Measurements from ENCODE around the gene CCDC85A. TPM values are rescaled to one million over a fixed set of nuclear protein-coding genes. Genes with fewer than 3 reads are reported as not detected.

Gene CCDC85A
- total and polyA plus RNA-seq, 2 experiments from 2014 or later = 0.21 to 0.24 TPM

- no peak overlapping the region for H2AFZ ChIP-seq
- Mint-ChIP-seq H3K4me3 (no peak overlapping the region), H3K4me1 (peaks cover 4% of the 10 kb centered on the region; the same call in 2 of the 3 replicates), H3K36me3 (ENCODE audit: low read depth) (no peaks in the 10 kb centered on the region), H3K9me3 (no peaks in the 10 kb centered on the region), H3K27ac (no peak overlapping the region), H3K27me3 (ENCODE audit: insufficient read depth, low read depth, poor library complexity) (no peaks in the 10 kb centered on the region)
- no peaks in the 10 kb centered on the region for H3K79me2 ChIP-seq (replicated peaks; ENCODE audit: insufficient read depth)
- H3F3A ChIP-seq (replicated peaks; ENCODE audit: low read depth) = no peaks in the 10 kb centered on the region
- no peaks in the 10 kb centered on the region for H3K27me3 ChIP-seq (ENCODE audit: insufficient read depth)
- H3K9me2 ChIP-seq (ENCODE audit: insufficient read depth) = no peaks in the 10 kb centered on the region; the same call in 1 of the 2 replicates
- H3K27ac ChIP-seq (ENCODE audit: low read depth) = no peak overlapping the region
- TF ChIP-seq NANOG (IDR thresholded peaks at IDR 0.05; ENCODE audit: borderline replicate concordance) (no peak), STAT1 (IDR thresholded peaks at IDR 0.05; ENCODE audit: unreplicated experiment) (no peak), ZNF462 (CRISPR knock-in tag; IDR thresholded peaks at IDR 0.05) (no peak)
- H4K20me1 ChIP-seq (replicated peaks; ENCODE audit: insufficient read depth) = no peaks in the 10 kb centered on the region
- DNase-seq (ENCODE audit: low spot score) (no peak), ATAC-seq (no peak)
- H3K36me3 ChIP-seq (ENCODE audit: insufficient read depth) = no peaks in the 10 kb centered on the region
- no peaks in the 10 kb centered on the region for H3K4me1 ChIP-seq (ENCODE audit: insufficient read depth)
- no peak overlapping the region for H3K4me2 ChIP-seq
- no peak overlapping the region for H3K4me3 ChIP-seq
Observed at GRCh38 chr2:56390644-56391043, 206.9 kb downstream of the CCDC85A start.

GRCh38 chr2:56410140-56410539 lies 226.3 kb downstream of the CCDC85A start:
- H3K27ac ChIP-seq (ENCODE audit: low read depth) = no peak overlapping the region
- Mint-ChIP-seq H3K9me3 (no peaks in the 10 kb centered on the region), H3K4me3 (no peak overlapping the region), H3K4me1 (no peaks in the 10 kb centered on the region), H3K36me3 (ENCODE audit: low read depth) (no peaks in the 10 kb centered on the region), H3K27me3 (ENCODE audit: insufficient read depth, low read depth, poor library complexity) (peaks cover 3% of the 10 kb centered on the region), H3K27ac (no peak overlapping the region)
- H3K4me1 ChIP-seq (ENCODE audit: insufficient read depth) = no peaks in the 10 kb centered on the region
- no peaks in the 10 kb centered on the region for H3K36me3 ChIP-seq (ENCODE audit: insufficient read depth)
- H3K79me2 ChIP-seq (replicated peaks; ENCODE audit: insufficient read depth) = no peaks in the 10 kb centered on the region
- H3K4me3 ChIP-seq = no peak overlapping the region
- no peak for ATAC-seq
- no peak for DNase-seq (ENCODE audit: low spot score)
- H3K9me2 ChIP-seq (ENCODE audit: insufficient read depth) = no peaks in the 10 kb centered on the region; the same call in 1 of the 2 replicates
- H3F3A ChIP-seq (replicated peaks; ENCODE audit: low read depth) = no peaks in the 10 kb centered on the region
- no peaks in the 10 kb centered on the region for H4K20me1 ChIP-seq (replicated peaks; ENCODE audit: insufficient read depth)
- H2AFZ ChIP-seq = no peak overlapping the region
- no peaks in the 10 kb centered on the region for H3K27me3 ChIP-seq (ENCODE audit: insufficient read depth)
- TF ChIP-seq EZH2phosphoT487 (IDR thresholded peaks at IDR 0.05; ENCODE audit: unreplicated experiment) (no peak), ETS1 (IDR thresholded peaks at IDR 0.05) (no peak)
- H3K4me2 ChIP-seq = no peak overlapping the region

Data from GM23338 (cell line).